HG03175 (cell line): ENCODE measurements around the gene SOX8.
"Not testable (repeated sequence)": the region's sequence is repeated elsewhere in the genome, so short reads cannot be mapped to it uniquely, and the experiment has no call there.

Experiments
- ATAC-seq: cut with Tn5 transposase; IDR thresholded peaks from one replicate; pipeline ENCODE4 v1.9.1; 2021; ENCODE audit warnings: mild to moderate bottlenecking, moderate library complexity; ENCODE audit not compliant: unreplicated experiment

Gene SOX8

DNA sequence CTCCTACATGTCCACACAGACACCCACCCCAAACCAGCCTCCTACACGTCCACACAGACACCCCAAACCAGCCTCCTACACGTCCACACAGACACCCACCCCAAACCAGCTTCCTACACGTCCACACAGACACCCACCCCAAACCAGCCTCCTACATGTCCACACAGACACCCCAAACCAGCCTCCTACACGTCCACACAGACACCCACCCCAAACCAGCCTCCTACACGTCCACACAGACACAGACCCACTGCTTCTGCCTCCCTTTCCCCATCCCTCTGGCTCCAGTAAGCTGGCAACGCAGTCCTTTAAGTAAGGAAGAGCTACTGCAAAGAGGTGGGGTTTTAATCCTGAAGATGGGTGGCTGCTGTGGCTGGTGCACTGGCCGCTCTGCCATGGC, 27.8 kb upstream of the SOX8 start:
- not testable (repeated sequence) for ATAC-seq

DNA sequence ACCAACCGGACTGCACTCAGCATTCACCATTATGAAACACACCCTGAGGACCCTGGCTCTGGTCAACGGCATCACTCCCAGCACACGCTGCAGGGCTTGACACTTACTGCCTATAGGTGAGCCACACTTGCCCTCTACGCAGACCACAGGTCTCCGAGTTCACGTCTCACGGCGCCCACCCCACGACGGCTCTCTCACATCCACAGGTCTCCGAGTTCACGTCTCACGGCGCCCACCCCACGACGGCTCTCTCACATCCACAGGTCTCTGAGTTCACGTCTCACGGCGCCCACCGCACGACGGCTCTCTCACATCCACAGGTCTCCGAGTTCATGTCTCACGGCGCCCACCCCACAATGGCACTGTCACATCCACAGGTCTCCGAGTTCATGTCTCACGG, 25.8 kb upstream of the SOX8 start:
- not testable (repeated sequence) for ATAC-seq

DNA sequence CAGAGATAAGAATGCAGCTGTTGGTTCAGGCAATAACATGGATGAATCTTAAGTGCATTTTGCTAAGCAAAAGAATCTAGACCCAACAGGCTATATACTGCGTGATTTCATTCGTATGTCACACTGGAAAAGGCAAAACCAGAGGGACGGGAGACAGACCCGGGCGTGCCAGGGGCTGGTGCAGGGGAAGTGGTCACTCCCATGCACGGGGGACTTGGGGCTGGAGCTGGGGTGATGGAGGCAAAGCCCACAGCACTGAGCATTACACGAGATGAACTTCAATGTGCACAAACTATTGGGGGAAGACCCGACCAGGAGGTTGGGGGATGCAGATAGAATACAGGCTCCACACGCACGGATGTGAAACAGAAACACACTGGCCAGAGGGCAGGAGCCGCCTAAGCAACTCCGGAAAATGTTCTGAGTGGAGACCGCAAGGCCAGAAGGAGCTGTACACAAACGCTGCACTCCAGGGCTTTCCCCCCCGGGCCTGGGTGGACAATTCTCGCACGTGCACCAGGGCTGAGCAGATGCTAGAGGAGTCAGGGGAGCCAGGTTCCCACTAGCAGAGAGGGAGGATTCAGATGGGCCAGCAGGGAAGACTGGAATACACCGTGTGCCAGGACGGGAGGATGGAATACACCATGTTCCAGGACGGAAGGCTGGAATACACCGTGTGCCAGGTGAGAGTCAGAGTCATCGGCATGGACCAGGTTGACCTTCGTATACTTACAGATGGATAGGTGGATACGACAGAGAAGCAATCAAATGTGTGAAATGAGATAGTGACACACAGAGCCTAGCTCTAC, 22.1 kb upstream of the SOX8 start:
- ATAC-seq = no peak

DNA sequence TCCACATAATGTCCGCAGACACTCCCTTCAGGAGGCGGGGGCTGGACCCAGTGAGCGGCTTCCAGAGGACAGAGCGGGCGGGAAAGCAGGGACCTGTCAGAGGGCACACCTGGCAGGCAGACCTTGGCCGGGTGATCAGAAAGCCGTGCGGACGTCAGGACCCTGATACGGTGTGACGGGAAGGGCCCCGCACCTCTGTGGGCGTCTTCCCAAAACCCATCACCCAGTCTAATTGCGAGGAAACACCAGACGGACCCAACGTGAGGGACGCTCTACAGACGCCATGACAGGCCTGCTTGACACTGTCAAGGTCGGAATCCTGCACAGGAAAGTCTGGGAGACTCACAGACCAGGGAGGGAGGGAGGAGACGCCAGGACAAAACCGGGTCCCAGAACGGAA, 19.2 kb upstream of the SOX8 start:
- no peak for ATAC-seq

DNA sequence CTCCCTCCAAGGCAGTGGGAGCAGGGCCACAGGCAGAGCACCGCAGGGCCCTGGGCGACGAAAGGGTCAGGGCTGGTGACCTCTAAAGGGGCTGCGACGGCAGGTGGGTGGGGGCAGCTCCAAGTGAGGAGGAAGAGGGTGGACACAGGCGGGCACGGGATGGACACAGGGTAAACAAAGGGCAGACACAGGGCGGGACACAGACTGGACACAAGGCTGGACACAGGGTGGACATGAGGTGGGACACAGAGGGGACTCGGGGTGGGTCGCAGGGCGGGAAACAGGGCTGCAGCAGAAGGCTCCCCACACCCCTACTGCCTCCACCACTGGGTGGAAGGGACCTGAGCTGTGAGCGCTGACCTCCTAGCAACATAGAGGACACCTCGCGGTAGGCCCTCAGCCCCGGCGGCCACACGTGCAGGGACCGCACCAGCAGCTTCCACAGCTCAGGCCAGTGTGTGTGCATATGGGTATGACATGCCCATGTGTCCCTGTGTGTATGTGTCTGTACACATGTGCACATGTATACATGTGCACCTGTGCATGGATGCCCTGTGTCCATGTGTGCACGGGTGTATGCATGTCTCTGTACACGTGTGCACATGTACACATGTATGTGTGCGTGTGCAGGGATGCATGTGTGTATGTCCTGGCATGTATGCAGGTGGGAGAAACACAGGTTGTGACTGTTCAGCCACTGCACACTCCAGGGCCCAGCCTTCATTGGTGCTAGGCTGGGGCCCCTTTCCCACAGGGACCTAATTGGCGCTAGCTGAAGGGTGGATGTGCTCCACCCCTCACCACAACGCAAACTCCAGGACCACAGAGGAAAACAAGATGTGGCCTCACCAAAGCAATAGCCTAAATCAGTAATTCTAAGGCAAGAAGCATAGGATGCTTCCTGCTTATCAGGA, 18.4 kb upstream of the SOX8 start:
- no peak for ATAC-seq

- no peak for ATAC-seq
Observed at GRCh38 chr16:963913-964312, 17.7 kb upstream of the SOX8 start.

DNA sequence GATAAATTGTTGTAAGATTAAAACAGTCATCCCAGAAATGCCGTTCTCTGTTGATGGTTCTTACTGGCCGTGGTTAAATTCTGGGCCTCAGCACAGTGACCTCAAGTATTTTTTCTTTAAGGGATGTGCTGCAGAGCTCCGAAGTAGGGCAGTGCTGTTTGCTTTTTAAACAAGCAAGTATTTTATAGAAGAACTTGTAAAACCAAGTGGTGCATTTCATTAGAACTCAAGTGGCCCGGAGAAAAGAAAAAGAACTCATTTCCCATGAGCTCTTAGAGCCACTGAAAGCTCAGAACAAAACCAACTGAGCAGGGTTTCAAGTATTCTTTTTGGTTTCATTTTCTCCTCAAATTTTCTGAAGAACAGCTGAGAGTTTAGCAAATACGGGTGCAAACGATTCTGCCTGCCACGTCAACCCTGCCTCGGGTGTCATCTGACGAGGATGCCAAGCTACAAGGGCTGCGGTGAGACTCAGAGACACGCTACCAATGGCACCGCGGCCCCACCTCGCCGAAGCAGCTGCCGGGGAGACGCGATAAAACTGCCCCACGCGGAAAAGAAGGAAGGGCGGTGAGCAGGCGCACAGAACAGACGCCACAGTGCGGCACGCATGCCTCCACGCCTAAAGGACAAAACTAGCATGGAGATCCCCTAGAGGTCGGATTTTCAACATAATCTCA, 17.1 kb upstream of the SOX8 start:
- no peak for ATAC-seq

DNA sequence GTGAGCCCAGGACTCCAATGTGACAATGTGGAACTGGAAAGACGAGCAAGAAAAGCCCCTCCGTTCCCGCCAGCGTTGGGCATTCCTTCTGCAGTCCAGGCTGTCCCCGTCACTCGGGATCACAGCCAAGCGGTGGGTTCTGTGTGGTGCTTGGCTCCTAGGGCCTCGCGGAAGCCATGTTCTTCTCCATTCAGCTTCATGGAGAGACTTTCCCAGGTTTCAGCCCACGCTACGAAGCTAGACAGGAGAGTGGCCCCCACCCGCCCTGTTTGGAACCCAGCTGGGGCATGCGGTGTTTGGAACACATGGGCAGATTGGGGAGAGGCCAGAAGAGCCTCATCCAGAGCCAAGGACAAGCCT, 16.6 kb upstream of the SOX8 start:
- ATAC-seq = no peak

GRCh38 chr16:965487-965886, 16.1 kb upstream of the SOX8 start:
- no peak for ATAC-seq

- ATAC-seq = no peak
Observed at GRCh38 chr16:966035-966434, 15.5 kb upstream of the SOX8 start.

DNA sequence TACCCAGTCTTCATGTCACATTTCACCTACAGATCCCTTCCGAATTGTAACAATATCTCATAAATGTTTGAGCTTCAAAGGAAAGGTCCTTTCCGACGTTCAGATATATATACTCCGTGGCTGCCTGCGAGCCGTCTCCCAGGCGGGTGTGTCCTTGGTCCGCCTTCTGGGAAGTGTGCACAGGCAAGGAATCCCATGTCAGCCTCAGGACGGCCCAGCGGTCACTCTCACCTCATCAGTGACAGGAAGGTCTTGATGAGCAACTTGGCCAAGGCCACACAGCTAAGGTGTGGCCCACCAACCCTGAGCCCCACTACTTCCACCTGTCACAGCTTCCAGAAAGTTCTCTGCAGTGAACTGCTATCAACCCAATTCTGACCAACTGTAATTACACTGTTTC, 15.1 kb upstream of the SOX8 start:
- ATAC-seq = no peak

- ATAC-seq = no peak
Observed at GRCh38 chr16:967077-967541, 14.5 kb upstream of the SOX8 start.

- ATAC-seq = no peak
Observed at GRCh38 chr16:967546-968295, 13.8 kb upstream of the SOX8 start.

DNA sequence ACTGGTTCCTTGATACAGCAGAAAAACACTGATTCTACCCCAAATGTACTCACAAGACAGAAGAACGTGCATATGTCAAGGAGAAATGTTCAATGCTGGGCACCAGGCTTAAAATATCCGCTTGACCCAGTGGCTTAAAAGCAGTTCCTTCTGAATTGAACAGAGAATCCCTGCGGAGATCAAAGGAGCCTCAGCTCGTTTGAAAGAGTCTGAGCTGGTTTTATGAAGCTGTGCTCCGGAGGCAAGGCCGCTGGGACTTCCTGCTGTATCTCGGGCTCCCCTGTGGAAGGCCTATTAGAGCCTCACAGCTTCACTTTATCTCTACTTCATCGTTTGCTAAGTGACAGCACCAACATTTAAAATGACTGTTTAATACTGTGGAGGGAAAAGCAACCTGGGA, 12.9 kb upstream of the SOX8 start:
- no peak for ATAC-seq

GRCh38 chr16:969508-970385, 11.8 kb upstream of the SOX8 start:
- ATAC-seq = peak; percentile 10

- peak; percentile 37 for ATAC-seq
Observed at GRCh38 chr16:970386-970765, 11.2 kb upstream of the SOX8 start.

- peak; percentile 79 for ATAC-seq
Observed at GRCh38 chr16:970766-971581, 10.6 kb upstream of the SOX8 start, which contains the start of gene LMF1. Gene LMF1, minus strand, starts transcription at chr16:970984. Its CDS starts 4 bp downstream, at chr16:970980.

DNA sequence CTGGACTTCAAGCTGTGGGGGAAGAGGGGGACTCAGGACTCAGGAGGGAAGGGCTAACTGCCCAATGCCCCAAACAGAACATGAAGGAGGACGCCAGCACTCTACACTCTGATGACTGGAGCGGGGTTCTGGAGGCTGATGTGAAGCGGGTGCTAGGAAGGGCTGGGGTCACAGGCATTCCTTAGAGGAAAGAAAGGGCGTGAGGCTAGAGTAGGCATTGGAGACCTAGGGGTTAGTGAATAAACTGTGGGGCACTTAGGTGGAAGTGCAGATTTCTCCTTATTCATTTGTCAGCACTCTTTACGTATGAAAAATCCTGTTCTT, 10.0 kb upstream of the SOX8 start:
- no peak for ATAC-seq

GRCh38 chr16:971981-972315, 9.6 kb upstream of the SOX8 start:
- ATAC-seq = no peak
